ENCODE results near the gene DAGLB.
"Not testable (repeated sequence)": the region's sequence is repeated elsewhere in the genome, so short reads cannot be mapped to it uniquely, and the experiment has no call there.

DAGLB gene

DNA sequence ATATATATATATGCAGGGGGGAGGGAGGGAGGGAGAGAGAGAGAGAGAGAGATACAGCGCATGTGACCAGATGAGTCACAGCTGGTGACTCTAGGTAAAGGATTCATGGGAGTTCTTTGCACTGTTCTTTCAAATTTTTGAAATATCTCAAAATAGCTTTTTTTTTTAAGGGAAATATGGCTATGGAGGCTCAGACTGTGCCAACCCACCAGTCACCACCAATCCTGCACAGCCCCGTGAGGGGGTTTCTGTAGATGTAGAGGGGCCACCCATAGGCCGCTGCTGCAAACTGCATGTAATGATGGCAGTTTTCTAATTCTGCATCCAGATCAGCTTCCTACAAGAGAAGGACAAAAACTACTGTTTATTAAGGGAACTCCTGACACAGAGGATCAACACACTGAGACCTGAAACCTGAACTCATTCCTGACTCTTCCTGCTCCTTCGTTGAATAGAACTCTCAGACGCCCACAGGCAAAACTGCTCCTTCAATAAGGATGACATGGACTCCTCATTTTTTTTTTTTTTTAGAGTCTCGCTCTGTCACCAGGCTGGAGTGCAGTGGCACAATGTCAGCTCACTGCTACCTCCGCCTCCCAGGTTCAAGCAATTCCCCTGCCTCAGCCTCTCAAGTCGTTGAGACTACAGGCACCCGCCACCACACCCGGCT is 17.3 kb downstream of the DAGLB start:
- DNase-seq (ENCODE audit: low read depth in 2 of 2), result no peak

DNA sequence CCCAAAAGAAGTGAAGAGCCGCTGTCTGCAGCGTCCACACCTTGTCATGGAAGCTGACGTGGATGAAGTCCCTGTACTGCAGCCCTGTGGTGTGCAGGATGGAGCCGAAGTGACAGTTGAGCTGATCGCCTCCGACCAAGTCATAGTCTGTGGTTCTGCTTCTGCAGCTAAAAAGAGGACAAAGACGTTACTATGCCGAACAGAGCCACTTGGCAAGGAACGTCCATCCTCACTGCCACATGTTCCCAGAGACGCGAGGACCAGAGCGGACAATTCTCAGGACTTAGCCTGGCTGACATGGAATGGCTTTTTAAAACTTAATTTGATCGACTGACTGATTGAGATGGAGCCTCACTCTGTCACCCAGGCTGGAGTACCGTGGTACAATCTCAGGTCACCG is 21.8 kb downstream of the DAGLB start:
- DNase-seq (ENCODE audit: low read depth in 2 of 2), result no peak

DNA sequence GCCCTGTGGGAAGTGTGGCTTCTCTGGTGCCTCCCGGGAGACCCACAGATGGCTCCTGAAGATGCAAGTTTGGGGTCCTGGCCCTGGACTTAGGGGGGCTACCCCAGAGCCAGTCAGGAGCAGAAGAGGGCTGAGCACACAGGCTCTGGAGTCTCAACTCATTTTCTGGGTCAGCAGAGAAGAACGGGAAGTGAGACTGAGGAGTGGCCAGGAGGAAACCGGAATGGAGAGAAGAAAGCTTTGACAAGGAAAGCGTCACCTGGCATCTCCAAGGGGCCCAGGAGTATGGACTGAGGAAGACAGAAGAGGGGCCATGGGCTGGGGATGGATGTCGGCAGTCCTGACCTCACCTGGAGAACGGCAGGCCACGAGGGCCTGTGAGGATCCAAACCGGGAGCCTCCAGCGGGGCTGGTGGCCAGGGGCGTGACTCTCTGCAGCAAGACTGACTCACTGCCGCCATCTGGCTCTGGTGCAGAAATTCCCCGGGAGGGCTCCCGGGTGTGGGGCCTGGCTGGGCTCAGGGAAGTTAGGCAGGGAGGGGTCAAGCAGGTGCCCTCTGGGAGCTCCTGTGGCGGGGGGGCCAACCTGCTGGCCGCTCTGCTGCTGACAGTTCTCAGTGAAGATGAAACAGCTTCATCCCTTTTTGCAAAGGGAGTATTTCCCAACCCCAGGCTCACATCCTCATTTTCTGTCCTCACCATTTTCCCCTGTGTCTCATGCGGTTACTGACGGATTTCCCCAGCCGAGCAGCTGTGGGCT is 23.6 kb downstream of the DAGLB start:
- DNase-seq (ENCODE audit: low read depth in 2 of 2), result no peak

DNA sequence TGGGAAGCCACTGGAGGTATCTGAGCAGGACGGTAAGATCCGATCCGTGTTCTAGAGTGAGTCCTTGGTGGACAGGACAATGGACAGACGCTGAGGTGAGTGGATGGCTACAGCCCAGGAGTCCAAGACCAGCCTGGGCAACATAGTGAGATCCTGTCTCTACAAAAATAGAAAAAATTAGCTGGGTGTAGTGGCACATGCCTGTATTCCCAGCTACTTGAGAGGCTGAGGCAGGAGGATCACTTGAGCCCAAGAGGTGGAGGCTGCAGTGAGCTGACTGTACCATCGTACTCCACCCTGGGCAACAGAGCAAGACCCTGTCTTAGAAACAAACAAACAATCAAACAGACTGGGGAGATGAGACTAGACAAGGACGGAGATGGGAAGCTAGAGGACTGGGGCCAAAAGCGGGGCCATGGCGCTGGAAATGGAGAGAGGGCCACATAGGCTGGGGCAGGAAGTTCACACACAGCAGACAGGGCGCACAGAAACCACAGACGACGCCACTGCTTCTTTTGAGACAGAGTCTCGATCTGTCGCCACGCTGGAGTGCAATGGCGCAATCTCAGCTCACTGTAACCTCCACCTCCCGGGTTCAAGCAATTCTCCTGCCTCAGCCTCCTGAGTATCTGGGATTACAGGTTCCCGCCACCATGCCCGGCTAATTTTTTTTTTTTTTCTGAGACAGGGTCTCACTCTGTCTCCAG is 24.7 kb downstream of the DAGLB start:
- DNase-seq (ENCODE audit: low read depth in 2 of 2), result no peak

- no peak for DNase-seq (ENCODE audit: low read depth in 2 of 2)
Measured at GRCh38 chr7:6422095-6422494, 25.7 kb downstream of the DAGLB start.

DNA sequence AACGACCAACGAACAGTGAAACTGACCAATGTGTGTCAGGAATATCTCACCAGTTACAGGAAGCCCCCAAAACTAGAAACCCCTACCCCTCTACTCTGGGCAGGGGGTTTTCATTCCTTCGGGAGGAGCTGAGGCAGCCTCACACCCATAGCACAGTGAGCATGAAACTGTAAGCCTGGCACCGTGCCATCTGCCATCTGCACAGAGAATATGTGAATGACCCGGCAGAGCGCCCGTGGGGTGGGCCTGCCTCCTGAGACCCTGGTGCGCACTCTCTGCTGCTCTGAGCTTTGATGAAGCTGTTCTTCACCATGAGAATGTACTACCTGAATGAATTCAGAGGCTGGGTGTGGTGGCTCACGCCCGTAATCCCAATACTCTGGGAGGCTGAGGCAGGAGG is 27.1 kb downstream of the DAGLB start:
- DNase-seq (ENCODE audit: low read depth in 2 of 2), result no peak

- DNase-seq (ENCODE audit: low read depth in 2 of 2), result no peak
Measured at GRCh38 chr7:6419310-6419773, 28.4 kb downstream of the DAGLB start.

DNA sequence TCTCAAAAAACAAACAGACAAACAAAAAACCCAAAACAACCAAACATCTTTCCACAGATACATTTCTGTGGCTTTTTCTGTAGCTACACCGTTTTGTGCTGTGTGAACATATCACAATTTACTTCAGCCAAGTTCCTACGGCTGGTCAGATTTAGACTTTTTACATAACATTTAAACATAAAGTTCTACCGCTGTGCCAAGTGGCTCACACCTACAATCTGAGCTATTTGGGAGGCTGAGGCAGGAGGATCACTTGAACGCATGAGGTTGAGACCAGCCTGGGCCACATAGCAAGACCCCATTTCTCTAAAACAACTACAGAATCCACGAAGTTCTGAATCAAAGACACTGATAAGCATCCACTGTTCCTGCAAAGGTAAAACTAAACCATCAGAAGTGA is 30.3 kb downstream of the DAGLB start:
- no peak for DNase-seq (ENCODE audit: low read depth in 2 of 2)

DNA sequence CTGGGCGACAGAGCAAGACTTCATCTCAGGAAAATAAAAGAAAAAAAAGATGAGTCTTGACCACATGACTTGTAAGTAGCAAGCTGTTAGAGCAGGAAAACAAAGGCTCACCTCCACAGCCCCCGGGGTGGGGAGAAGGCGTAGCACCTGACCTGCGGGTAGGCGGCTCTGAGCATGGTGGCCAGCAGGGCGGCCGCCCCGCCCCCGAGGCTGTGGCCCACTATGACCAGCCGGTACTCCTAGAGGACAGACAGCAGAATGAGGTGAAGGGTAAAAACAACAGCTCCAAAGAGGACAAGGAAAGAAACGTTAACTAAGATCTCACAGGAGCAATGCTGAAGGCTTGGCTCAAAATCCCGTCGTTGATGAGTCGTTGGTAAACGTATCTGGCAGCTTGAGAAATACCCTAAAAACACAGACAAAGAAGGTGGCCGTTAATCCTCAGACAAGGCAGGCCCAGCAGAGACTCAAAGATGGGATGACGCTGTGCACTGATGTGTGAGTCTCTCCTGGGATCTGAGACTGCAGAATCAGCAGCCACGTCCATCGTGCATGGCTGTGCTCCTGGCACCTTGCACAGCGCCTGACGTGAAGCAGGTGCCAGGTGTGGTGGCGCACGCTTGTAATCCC is 31.1 kb downstream of the DAGLB start:
- no peak for DNase-seq (ENCODE audit: low read depth in 2 of 2)

GRCh38 chr7:6413637-6414036 is 34.1 kb downstream of the DAGLB start:
- DNase-seq (ENCODE audit: low read depth in 2 of 2), result no peak

DNA sequence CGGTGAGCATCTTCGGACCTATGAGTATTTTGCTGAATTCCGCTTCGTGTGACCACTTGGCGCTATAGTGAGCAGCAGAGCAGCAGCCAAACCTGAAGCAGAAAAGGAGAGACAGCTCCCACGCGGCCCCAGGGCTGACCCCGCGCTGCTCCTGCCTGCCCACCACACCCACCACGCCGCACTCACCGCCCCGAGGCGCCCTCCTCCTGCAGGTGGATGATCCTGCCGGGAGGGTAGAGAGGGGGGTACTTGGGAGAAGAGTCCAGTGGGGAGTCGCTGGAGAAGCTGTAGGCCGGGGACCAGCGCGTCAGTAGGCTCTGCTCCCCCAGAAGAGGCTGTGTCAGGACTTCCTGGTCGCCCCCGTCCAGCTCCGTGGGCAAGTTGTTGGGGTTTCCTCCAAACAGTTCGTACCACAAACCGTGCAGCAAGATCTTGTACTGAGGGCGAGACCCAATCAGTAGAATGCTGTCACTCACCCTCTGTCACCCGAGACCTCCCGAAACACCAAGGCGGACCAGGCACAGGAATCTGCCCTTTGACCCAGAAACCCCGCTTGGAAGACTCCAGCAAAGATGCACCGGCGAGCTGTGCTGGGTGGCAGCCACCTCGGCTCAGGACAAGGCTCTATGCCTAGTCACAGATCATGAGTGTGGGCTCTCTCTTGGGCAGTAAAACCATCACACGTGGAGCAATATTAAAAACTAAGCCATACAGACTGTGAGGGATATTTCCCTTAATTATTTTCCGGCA is 37.6 kb downstream of the DAGLB start:
- no peak for DNase-seq (ENCODE audit: low read depth in 2 of 2)

DNA sequence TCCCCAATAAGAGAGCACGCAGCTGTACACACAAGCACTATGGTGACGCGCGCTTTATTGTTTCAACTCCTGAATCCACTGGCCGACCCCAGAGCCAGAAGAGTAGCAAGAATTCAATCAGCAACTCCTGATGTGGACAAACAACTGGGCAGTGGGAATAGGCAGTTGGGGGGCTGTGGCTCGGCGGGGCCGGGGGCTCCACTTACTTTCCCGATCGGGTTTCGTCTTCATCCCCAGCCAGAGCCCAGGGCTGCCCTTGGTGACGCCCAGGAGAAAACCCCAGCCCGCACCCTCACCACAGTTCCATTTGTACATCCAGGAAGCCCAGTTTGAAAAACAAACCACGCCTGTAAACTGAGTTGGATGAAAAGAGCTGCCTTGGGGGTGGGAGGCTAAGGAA is 38.7 kb downstream of the DAGLB start:
- DNase-seq (ENCODE audit: low read depth in 2 of 2), result no peak

- no peak for DNase-seq (ENCODE audit: low read depth in 2 of 2)
Measured at GRCh38 chr7:6407434-6407833, 40.3 kb downstream of the DAGLB start.

- no peak for DNase-seq (ENCODE audit: low read depth in 2 of 2)
Measured at GRCh38 chr7:6406121-6406520, 41.6 kb downstream of the DAGLB start.

GRCh38 chr7:6403907-6404306 is 43.8 kb downstream of the DAGLB start:
- no peak for DNase-seq (ENCODE audit: low read depth in 2 of 2)

DNA sequence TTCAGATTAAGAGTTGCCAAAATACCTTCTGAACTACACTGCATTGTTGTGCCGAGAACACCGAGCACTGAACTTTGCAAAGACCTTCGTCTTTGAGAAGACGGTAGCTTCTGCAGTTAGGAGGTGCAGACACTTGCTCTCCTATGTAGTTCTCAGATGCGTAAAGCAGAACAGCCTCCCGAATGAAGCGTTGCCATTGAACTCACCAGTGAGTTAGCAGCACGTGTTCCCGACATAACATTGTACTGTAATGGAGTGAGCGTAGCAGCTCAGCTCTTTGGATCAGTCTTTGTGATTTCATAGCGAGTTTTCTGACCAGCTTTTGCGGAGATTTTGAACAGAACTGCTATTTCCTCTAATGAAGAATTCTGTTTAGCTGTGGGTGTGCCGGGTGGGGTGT is 45.0 kb downstream of the DAGLB start:
- DNase-seq (ENCODE audit: low read depth in 2 of 2), result no peak

DNA sequence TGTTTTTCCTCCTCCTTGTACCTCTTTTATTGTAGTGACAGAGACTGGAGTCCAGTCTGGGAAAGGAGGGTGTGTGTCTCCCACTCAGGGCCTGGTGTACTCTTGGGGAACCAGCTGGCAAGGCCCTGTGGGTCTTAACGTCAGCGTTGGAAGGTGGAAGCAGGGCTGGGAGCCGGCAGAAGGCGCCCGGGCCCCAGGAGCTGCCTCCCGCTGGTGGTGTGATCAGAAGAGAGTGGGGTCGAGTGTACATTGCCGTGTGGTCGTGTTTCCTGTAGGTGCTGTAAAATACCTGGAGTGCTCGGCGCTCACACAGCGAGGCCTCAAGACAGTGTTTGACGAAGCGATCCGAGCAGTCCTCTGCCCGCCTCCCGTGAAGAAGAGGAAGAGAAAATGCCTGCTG is 45.7 kb downstream of the DAGLB start:
- DNase-seq (ENCODE audit: low read depth in 2 of 2), result no peak

GRCh38 chr7:6401536-6401935 is 46.2 kb downstream of the DAGLB start:
- no peak for DNase-seq (ENCODE audit: low read depth in 2 of 2)

DNA sequence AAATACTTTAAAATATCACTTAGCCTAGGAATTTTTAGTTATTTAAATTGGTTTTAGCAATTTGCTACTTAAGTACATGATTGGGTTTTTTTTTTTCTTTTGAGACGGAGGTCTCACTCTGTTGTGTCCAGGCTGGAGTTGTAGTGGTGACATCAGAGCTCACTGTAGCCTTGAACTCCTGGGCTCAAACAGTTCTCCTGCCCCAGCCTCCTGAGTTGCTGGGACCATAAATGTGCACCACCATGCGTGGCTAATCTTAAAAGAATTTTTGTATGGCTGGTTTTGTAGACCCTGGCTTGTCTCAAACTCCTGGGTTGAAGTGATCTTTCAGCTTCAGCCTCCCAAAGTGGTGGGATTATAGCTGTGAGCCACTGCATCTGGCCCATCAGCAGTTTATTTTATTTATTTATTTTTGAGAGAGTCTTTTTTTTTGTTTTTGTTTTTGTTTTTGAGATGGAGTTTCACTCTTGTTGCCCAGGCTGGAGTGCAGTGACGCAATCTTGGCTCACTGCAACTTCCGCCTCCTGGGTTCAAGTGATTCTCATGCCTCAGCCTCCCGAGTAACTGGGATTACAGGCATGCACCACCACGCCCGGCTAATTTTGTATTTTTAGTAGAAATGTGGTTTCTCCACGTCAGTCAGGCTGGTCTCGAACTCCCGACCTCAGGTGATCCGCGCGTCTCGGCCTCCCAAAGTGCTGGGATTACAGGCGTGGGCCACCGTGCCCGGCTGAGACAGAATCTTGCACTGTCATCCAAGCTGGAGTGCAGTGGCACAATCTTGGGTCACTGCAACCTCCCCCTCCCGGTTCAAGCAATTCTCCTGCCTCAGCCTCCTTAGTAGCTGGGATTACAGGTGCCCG is 47.3 kb downstream of the DAGLB start:
- not testable (repeated sequence) for DNase-seq (ENCODE audit: low read depth in 2 of 2)

DNA sequence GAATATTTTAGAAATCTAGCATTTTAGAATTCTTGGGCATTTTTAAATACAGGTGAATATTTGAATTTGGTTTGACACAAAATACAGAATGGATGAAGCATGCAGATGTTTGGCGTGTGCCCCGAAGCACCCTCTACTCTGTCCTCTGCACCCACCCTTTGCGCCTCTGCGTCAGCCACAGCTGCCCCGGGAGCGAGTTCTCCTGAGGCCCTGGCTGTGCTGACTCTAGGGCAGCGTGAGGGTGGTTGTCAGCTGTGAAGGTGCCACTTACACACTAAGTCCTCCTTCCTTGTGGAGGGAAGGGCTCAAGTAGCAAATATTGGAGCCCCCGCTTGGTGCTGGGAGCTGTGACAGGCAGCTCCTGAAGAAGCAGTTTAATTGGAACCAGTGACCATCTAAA is 48.4 kb downstream of the DAGLB start:
- DNase-seq (ENCODE audit: low read depth in 2 of 2), result no peak

DNA sequence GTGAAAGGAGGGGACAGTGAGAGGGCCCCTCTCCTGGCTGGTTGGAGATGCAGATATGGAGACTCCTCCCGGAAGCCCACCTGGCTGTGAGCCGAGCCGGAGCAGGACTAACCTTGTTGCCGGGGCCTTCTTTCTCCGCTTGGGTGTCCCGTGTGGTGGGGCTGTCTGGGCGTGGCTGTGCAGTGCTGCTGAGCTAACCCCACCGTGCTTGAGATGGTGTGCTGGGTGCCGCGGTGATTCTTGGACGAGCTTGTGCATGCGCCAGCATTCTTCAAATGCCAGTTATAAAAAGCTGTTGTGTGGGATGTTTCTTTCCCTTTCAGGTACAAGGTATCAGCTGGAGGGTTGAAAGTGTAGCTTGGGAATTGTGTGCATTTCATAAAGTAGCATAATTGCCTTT is 48.8 kb downstream of the DAGLB start:
- DNase-seq (ENCODE audit: low read depth in 2 of 2), result no peak
